GM23248 (cell line): Measurements from ENCODE around the gene ESYT2.

ENCODE experiments used
- EZH2 ChIP-seq: fragments of 200-600 bp; sonication (generic); IDR thresholded peaks from 2 replicates; pipeline ENCODE4 v1.6.1; 2018; ENCODE audit warnings: antibody characterized with exemption, mild to moderate bottlenecking; ENCODE audit not compliant: insufficient read depth, poor library complexity, severe bottlenecking
- EZH2phosphoT487 ChIP-seq: fragments of 200-600 bp; sonication (generic); IDR thresholded peaks from 2 replicates; pipeline ENCODE4 v1.6.1; 2018; ENCODE audit warnings: antibody characterized with exemption, moderate library complexity, mild to moderate bottlenecking, low read depth; ENCODE audit not compliant: insufficient read depth

- no peak for TF ChIP-seq EZH2
- TF ChIP-seq EZH2phosphoT487, result no peak
These were observed 42.4 kb downstream of the ESYT2 start for GRCh38 chr7:158786898-158787297.
